GM12878 (cell line): ENCODE data around the gene GFRA4. TPM values are rescaled to one million over a fixed set of nuclear protein-coding genes. Genes with fewer than 3 reads are reported as not detected.

Experiments
- ATAC-seq: fragments of 200-7000 bp; cut with Tn5 transposase; 3 replicates; pipeline ENCODE4 v1.9.1; 2020; ENCODE audit warnings: mild to moderate bottlenecking, moderate library complexity
- BruUV-seq: library from RNA; stranded (reverse); fragments of 400-500 nt; replicated peaks from 2 replicates; lab custom pipeline; 2021; lab: Mats Ljungman, UMichigan
- CTCF ChIA-PET: fragments of 300-600 bp; sonication (Branson Sonifier 250); formaldehyde crosslinking; extraction: SDS; loops from one replicate; lab custom pipeline; 2021; ENCODE audit warnings: inconsistent platforms; lab: Yijun Ruan, JAX
- POLR2A ChIA-PET: fragments of 350-600 bp; formaldehyde crosslinking; extraction: SDS; loops from one replicate; lab custom pipeline; 2021; ENCODE audit warnings: inconsistent platforms; lab: Charles Lee
- RAD21 ChIA-PET: fragments of 300-600 bp; sonication (Branson Sonifier 250); formaldehyde crosslinking; loops from one replicate; lab custom pipeline; 2023; ENCODE audit warnings: antibody characterized with exemption; ENCODE audit not compliant: unreplicated experiment; lab: Charles Lee
- SMC1A ChIA-PET: fragments of 300-600 bp; sonication (Branson Sonifier 250); formaldehyde crosslinking; loops from one replicate; lab custom pipeline; 2023; ENCODE audit not compliant: unreplicated experiment, uncharacterized antibody; lab: Charles Lee
- DNase-seq: peaks from one replicate; pipeline ENCODE4 v3.0.0-alpha.2; 2011; ENCODE audit warnings: low read depth, low spot score
- FAIRE-seq: peaks from 3 replicates; lab custom pipeline; 2011; peaks lifted over from hg19 to GRCh38; lab: Jason Lieb, UNC
- H2AFZ ChIP-seq: 2 replicates; pipeline ENCODE4 v1.6.0; 2011; ENCODE audit warnings: low read depth, low read length, control low read depth; ENCODE audit not compliant: control insufficient read depth
- H3K27ac ChIP-seq: 2 replicates; pipeline ENCODE4 v1.5.1; 2011; ENCODE audit warnings: control low read depth; ENCODE audit not compliant: control insufficient read depth, insufficient read depth
- H3K27me3 ChIP-seq, 2 experiments: replicated peaks in 1 of 2; 2 replicates each; pipeline versions ENCODE4 v1.6.0 to v1.6.1; 2011; ENCODE audit warnings: low read length in 1 of 2; ENCODE audit not compliant: control insufficient read depth in 2 of 2, insufficient read depth in 2 of 2
- H3K36me3 ChIP-seq, 2 experiments: 2 replicates each; pipeline ENCODE4 v1.5.1; 2011; ENCODE audit warnings: low read length in 1 of 2; ENCODE audit not compliant: control insufficient read depth in 2 of 2, insufficient read depth in 2 of 2
- H3K4me1 ChIP-seq: 2 replicates; pipeline ENCODE4 v1.6.1; 2011; ENCODE audit warnings: mild to moderate bottlenecking, low read length, moderate library complexity, mixed read lengths; ENCODE audit not compliant: control insufficient read depth, insufficient read depth
- H3K4me2 ChIP-seq: 2 replicates; pipeline ENCODE4 v1.6.0; 2011; ENCODE audit warnings: control low read depth; ENCODE audit not compliant: control insufficient read depth, insufficient read depth
- H3K4me3 ChIP-seq: fragments of 200-600 bp; sonication (generic); 2 replicates; pipeline ENCODE4 v1.5.1; 2016
- H3K79me2 ChIP-seq: 2 replicates; pipeline ENCODE4 v1.6.0; 2011; ENCODE audit warnings: low read length; ENCODE audit not compliant: control insufficient read depth, insufficient read depth
- H3K9ac ChIP-seq: 2 replicates; pipeline ENCODE4 v1.8.0; 2011; ENCODE audit warnings: low read length, control low read depth, mixed read lengths; ENCODE audit not compliant: control insufficient read depth, insufficient read depth
- H3K9me3 ChIP-seq: replicated peaks from 3 replicates; pipeline ENCODE4 v1.5.1; 2011; ENCODE audit warnings: mild to moderate bottlenecking, low read length; ENCODE audit not compliant: control insufficient read depth, insufficient read depth
- H4K20me1 ChIP-seq: 2 replicates; pipeline ENCODE4 v1.6.0; 2011; ENCODE audit not compliant: control insufficient read depth, insufficient read depth
- BCL3 ChIP-seq: IDR thresholded peaks from 2 replicates; pipeline ENCODE4 v1.6.1; 2011; ENCODE audit warnings: borderline replicate concordance, low read depth, mild to moderate bottlenecking, moderate library complexity, low read length; ENCODE audit not compliant: insufficient read depth, poor library complexity, severe bottlenecking
- CREB1 ChIP-seq: IDR thresholded peaks from 2 replicates; pipeline ENCODE4 v1.6.1; 2012; ENCODE audit warnings: low read depth, mild to moderate bottlenecking, inconsistent platforms
- DPF2 ChIP-seq: fragments of 450-650 bp; IDR thresholded peaks from 2 replicates; pipeline ENCODE4 v1.6.1; 2017; ENCODE audit warnings: mild to moderate bottlenecking
- IKZF1 ChIP-seq: fragments of 450-650 bp; conservative IDR thresholded peaks from 2 replicates; pipeline ENCODE4 v1.6.1; 2017; ENCODE audit warnings: antibody characterized with exemption, mild to moderate bottlenecking
- IRF5 ChIP-seq: fragments of 450-650 bp; IDR thresholded peaks from 2 replicates; pipeline ENCODE4 v1.6.1; 2017; ENCODE audit warnings: borderline replicate concordance
- PRDM15 ChIP-seq: fragments of 450-650 bp; formaldehyde crosslinking; IDR thresholded peaks from 2 replicates; pipeline ENCODE4 v1.4.0; 2020; ENCODE audit warnings: mild to moderate bottlenecking, moderate library complexity
- RUNX3 ChIP-seq: IDR thresholded peaks from 2 replicates; pipeline ENCODE4 v1.6.1; 2012; ENCODE audit warnings: low read length, inconsistent platforms
- TBL1XR1 ChIP-seq: IDR thresholded peaks from 2 replicates; pipeline ENCODE4 v1.6.1; 2012; ENCODE audit warnings: low read depth, low read length, improper control_type of control experiment
- YBX1 ChIP-seq: fragments of 450-650 bp; IDR thresholded peaks from 2 replicates; pipeline ENCODE4 v1.6.1; 2016; ENCODE audit warnings: antibody characterized with exemption
- ZNF622 ChIP-seq: fragments of 450-650 bp; IDR thresholded peaks from 2 replicates; pipeline ENCODE4 v1.6.1; 2017; ENCODE audit warnings: mild to moderate bottlenecking, inconsistent platforms
- ZNF687 ChIP-seq: fragments of 450-650 bp; IDR thresholded peaks from 2 replicates; pipeline ENCODE4 v1.6.1; 2017; ENCODE audit warnings: mild to moderate bottlenecking, moderate library complexity
- WGBS: methylation state at CpG from one replicate; pipeline ENCODE4 v1.1.6; 2016; ENCODE audit warnings: low lambda C conversion rate; ENCODE audit not compliant: insufficient replicate concordance, insufficient coverage; ENCODE audit errors: missing lambda C conversion rate; 5-methylcytosine and 5-hydroxymethylcytosine counted together
- in situ Hi-C: fragments of 300-500 bp; cut with MboI; formaldehyde crosslinking; loops from 9 replicates; pipeline ENCODE4 v1.14.3; 2018; ENCODE audit warnings: mixed read lengths
- intact Hi-C: fragments of 100-400 bp; cut with micrococcal nuclease; formaldehyde crosslinking; loops from one replicate; pipeline ENCODE4 v1.14.2; 2022; ENCODE audit not compliant: unreplicated experiment
- polyA plus RNA-seq, 11 experiments: library from polyadenylated mRNA; depleted of rRNA in 4 of 11; unstranded in 6 of 11; stranded (reverse) in 5 of 11; fragments of >200 nt; fragmentation: Nextera tagmentation in 4 of 11; fragmentation: Illumina TruSeq in 1 of 11; extraction: Ambion mirVana in 4 of 11; extraction: Trizol in 1 of 11; gene quantifications; 1 replicate in 1 of 11; 2 replicates in 10 of 11; pipeline versions ENCODE4 v1.2.1 to v1.2.3, GENCODE V29; 2011 to 2016; ENCODE audit warnings: inconsistent platforms in 2 of 11, missing spikeins in 2 of 11, low read depth in 1 of 11
- total RNA-seq, 4 experiments: library from RNA; depleted of rRNA in 3 of 4; stranded (reverse); fragments of >200 nt in 3 of 4; fragmentation: Illumina TruSeq in 1 of 4; extraction: Trizol in 1 of 4; gene quantifications; 2 replicates each; pipeline versions ENCODE4 v1.2.1 to v1.2.3, GENCODE V29; 2013 to 2021

GFRA4 gene
- total and polyA plus RNA-seq, 10 of the 15 experiments (the other 5 are each of a cell fraction or from before 2014, with no cell fraction given), result 0.04 TPM; not detected in 9

- no TSS peak for BruUV-seq
- Histone ChIP-seq H3K36me3 (peaks cover 0 to 7% of the 10 kb centered on the region in 2 experiments; a peak in 2 of 4 replicates), H3K4me3 (no peak overlapping the region), H2AFZ (no peak overlapping the region), H3K9me3 (no peaks in the 10 kb centered on the region), H3K4me1 (no peaks in the 10 kb centered on the region), H3K27me3 (no peaks in the 10 kb centered on the region), H4K20me1 (no peaks in the 10 kb centered on the region), H3K4me2 (no peak overlapping the region), H3K9ac (no peak overlapping the region), H3K79me2 (no peaks in the 10 kb centered on the region), H3K27ac (no peak overlapping the region)
- ChIA-PET RAD21 (no interaction called here), SMC1A (interaction anchor here (1.1 to 1.4 kb wide), 3 partner anchors 18 to 100 kb away, joined by 3 read pairs; no protein-coding TSS in a partner anchor), CTCF (interaction anchor here (0.9 to 1.5 kb wide), 2 partner anchors 70 to 77 kb away, joined by 3 read pairs; no protein-coding TSS in a partner anchor), POLR2A (no interaction called here)
- in situ Hi-C loops, result no loop called here
- no peak for TF ChIP-seq PRDM15 (CRISPR knock-in tag)
- no peak for TF ChIP-seq BCL3
- TF ChIP-seq IRF5, result no peak
- TF ChIP-seq TBL1XR1, result no peak
- no peak for TF ChIP-seq ZNF622
- no peak for TF ChIP-seq IKZF1
- TF ChIP-seq RUNX3, result no peak
- no peak for TF ChIP-seq DPF2
- no peak for TF ChIP-seq CREB1
- no peak for TF ChIP-seq YBX1
- TF ChIP-seq ZNF687, result no peak
- DNase-seq (no peak), FAIRE-seq (no peak), ATAC-seq (no peak)
- intact Hi-C loops, result no loop called here
- 97% methylated on average over 3 of the region's 3 CpGs for WGBS
Observed at GRCh38 chr20:3640259-3640658, 22.9 kb downstream of the GFRA4 start.
